Astrocyte (in vitro differentiated cells and primary cell): ENCODE data around the gene PROX2.

Experiments
- EZH2 ChIP-seq: IDR thresholded peaks from 2 replicates; pipeline ENCODE4 v1.6.1; 2012; ENCODE audit warnings: mild to moderate bottlenecking, low read length, inconsistent platforms; ENCODE audit not compliant: insufficient read depth
- TF ChIP-seq, protein P1 (sequence below): IDR thresholded peaks from 2 replicates; pipeline ENCODE4 v1.5.1; 2011; ENCODE audit warnings: low read depth, mild to moderate bottlenecking, inconsistent platforms, low read length, moderate library complexity; ENCODE audit not compliant: insufficient read depth

DNA sequence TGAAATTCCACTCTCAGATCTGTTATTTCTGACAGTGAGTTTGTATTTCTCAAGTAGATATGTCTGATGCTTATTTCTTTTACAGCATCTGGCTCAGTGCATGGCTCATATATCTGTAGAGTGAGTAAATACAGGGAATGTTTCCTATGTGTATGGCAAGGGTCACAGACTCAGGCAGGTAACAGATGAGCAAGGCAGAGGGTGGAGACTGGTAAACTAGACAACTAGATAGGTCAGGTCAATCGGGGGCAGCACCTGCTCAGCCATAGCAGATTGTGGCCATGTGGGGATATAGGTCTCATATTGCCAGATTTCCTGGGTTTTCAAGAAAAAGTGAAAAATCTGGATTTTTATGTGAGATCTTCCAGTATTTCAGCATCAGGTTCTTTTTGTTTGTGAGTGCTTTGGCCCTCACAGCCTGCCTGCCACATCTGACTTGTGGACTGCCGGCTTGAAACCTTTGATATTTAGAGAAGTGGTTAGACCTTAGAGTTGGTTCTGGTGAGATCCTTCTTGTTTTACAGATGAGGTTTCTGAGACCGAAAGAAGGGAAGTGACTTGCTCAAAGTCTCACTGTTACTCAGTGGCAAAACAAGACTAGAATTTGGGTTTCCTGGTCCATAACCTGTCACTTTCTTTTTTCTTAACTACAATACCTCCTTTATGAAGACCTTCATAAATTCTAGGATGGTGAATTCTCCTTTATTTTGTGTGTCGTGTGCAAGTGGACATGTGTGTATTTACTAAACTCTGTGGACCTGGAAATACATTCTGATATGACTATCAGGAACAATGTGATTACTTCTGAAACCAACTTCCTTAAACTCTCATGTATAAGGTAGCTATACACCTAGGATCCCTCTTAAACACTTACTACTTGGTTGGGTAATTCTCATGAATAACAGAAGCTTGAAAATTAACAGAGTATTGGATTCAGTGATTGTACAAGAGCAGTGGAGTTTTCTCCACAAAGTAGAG lies 34.4 kb downstream of the PROX2 start:
- no peak for TF ChIP-seq EZH2
- TF ChIP-seq, protein P1, sequence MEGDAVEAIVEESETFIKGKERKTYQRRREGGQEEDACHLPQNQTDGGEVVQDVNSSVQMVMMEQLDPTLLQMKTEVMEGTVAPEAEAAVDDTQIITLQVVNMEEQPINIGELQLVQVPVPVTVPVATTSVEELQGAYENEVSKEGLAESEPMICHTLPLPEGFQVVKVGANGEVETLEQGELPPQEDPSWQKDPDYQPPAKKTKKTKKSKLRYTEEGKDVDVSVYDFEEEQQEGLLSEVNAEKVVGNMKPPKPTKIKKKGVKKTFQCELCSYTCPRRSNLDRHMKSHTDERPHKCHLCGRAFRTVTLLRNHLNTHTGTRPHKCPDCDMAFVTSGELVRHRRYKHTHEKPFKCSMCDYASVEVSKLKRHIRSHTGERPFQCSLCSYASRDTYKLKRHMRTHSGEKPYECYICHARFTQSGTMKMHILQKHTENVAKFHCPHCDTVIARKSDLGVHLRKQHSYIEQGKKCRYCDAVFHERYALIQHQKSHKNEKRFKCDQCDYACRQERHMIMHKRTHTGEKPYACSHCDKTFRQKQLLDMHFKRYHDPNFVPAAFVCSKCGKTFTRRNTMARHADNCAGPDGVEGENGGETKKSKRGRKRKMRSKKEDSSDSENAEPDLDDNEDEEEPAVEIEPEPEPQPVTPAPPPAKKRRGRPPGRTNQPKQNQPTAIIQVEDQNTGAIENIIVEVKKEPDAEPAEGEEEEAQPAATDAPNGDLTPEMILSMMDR, result no peak
